ENCODE data around the gene EEF1A1. TPM values are rescaled to one million over a fixed set of nuclear protein-coding genes. Genes with fewer than 3 reads are reported as not detected.

Gene EEF1A1
- total and polyA plus RNA-seq, 9 donors: 15,578 to 19,769 (median 16,968) TPM

DNA sequence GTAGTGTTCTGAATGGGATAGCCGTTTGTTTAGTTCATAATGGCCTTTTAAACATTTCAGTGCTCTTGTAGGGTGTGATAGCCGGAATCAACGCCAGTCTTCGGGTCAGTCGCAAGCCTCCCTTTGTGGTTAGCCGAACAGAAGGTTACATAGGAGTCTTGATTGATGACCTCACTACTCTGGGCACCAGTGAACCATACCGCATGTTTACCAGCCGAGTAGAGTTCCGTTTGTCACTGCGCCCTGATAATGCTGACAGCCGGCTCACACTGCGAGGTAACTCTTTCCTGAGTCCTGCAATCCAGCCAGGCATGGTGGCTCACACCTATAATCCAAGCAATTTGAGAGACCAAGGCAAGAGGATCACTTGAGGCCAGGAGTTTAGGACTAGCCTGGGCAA is 38.9 kb downstream of the EEF1A1 start:
- TF ChIP-seq POLR2A (IDR thresholded peaks at IDR 0.05) (no peak), EP300 (IDR thresholded peaks at IDR 0.05) (no peak)
- TF ChIP-seq, protein P1, sequence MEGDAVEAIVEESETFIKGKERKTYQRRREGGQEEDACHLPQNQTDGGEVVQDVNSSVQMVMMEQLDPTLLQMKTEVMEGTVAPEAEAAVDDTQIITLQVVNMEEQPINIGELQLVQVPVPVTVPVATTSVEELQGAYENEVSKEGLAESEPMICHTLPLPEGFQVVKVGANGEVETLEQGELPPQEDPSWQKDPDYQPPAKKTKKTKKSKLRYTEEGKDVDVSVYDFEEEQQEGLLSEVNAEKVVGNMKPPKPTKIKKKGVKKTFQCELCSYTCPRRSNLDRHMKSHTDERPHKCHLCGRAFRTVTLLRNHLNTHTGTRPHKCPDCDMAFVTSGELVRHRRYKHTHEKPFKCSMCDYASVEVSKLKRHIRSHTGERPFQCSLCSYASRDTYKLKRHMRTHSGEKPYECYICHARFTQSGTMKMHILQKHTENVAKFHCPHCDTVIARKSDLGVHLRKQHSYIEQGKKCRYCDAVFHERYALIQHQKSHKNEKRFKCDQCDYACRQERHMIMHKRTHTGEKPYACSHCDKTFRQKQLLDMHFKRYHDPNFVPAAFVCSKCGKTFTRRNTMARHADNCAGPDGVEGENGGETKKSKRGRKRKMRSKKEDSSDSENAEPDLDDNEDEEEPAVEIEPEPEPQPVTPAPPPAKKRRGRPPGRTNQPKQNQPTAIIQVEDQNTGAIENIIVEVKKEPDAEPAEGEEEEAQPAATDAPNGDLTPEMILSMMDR (IDR thresholded peaks at IDR 0.05): no peak
- WGBS, 3 donors: 86 to 90% (median 88%) methylated on average over 12 of the region's 12 CpGs

DNA sequence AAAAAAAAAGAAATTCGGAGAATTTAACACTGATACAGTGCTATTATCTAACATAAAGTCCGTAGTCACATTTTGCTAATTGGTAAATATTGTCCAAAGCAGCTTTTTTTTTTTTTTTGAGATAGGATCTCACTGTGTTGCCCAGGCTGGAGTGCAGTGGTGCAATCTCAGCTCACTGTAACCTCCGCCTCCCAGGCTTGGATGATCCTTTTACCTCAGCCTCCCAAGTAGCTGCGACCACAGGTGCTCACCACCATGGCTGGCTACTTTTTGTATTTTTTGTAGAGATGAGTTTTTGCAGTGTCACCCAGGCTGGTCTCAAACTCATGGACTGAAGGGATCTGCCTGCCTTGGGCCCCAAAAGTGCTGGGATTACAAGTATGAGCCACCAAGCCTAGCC is 43.4 kb downstream of the EEF1A1 start:
- no peaks in the 10 kb centered on the region for H3K9me3 ChIP-seq
- intact Hi-C loops (cut with DNase I): no loop called here

More for the DNA sequence above, 38.9 kb downstream of the EEF1A1 start:
- Histone ChIP-seq H3K9me3 (no peaks in the 10 kb centered on the region), H3K27me3 (no peaks in the 10 kb centered on the region), H3K4me3 (no peak overlapping the region), H3K27ac (no peak overlapping the region), H3K36me3 (no peaks in the 10 kb centered on the region), H3K4me1 (ENCODE audit: insufficient read depth) (no peaks in the 10 kb centered on the region)
- no peak for DNase-seq
- intact Hi-C loops (cut with DNase I): no loop called here

DNA sequence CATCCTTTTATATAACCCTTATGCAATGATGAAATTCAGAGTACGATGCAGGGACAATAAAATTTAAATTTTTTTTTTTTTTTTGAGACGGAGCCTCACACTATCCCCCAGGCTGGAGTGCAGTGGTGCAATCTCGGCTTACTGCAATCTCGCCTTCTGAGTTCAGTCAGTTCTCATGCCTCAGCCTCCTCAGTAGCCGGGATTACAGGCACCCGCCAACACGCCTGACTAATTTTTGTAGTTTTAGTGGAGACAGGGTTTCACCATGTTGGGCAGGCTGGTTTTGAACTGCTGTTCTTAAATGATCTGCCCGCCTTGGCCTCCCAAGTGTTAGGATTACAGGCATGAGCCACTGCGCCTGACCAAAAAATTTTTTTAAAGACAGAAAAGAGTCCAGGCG is 44.1 kb downstream of the EEF1A1 start:
- Histone ChIP-seq H3K4me1 (ENCODE audit: insufficient read depth) (no peaks in the 10 kb centered on the region), H3K36me3 (no peaks in the 10 kb centered on the region), H3K4me3 (no peak overlapping the region), H3K9me3 (no peaks in the 10 kb centered on the region), H3K27ac (no peak overlapping the region), H3K27me3 (no peaks in the 10 kb centered on the region)
- TF ChIP-seq EP300 (IDR thresholded peaks at IDR 0.05) (no peak), POLR2A (IDR thresholded peaks at IDR 0.05) (no peak)
- TF ChIP-seq, protein P1 (IDR thresholded peaks at IDR 0.05): no peak
- no peak for DNase-seq
- WGBS, 3 donors: 95 to 97% (median 96%) methylated on average over 10 of the region's 10 CpGs
- intact Hi-C loops (cut with DNase I): no loop called here

More for the DNA sequence above, 43.4 kb downstream of the EEF1A1 start:
- Histone ChIP-seq H3K27ac (no peak overlapping the region), H3K27me3 (no peaks in the 10 kb centered on the region), H3K4me3 (no peak overlapping the region), H3K36me3 (no peaks in the 10 kb centered on the region), H3K4me1 (ENCODE audit: insufficient read depth) (no peaks in the 10 kb centered on the region)
- TF ChIP-seq, protein P1 (IDR thresholded peaks at IDR 0.05): no peak
- no peak for TF ChIP-seq POLR2A (IDR thresholded peaks at IDR 0.05)
- no peak for TF ChIP-seq EP300 (IDR thresholded peaks at IDR 0.05)
- no peak for DNase-seq
- 93 to 99% (median 95%) methylated on average over 4 of the region's 4 CpGs for WGBS, 3 donors

DNA sequence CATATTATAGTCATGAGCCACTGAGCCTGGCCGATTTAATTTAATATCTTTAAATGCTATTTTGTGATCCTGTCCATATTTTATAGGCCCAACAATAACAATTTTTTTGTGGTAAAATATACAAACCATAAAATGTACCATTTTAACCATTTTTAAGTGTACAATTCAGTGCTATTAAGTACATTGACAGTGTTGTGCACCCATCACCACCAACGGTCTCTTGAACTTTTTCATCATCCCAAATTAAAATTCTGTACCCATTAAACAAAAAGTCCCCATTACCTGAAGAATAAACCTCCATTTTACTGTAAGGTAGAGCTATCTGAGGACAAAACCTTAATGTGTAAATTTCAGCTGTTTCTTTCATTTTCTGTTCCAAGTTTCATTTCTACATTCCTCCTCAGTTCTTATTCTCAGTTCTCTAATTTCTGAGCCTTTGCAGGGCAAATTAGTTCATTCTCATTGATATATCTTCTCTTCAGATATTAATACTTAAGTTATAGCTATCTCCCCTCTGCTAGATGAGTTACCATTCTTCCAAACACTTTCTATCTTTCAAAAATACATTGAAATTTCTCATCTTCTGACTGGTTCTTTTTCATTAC is 49.0 kb downstream of the EEF1A1 start:
- H3K4me3 ChIP-seq: no peak overlapping the region
- intact Hi-C loops (cut with DNase I): no loop called here
- no peak overlapping the region for H3K27ac ChIP-seq
- no peaks in the 10 kb centered on the region for H3K36me3 ChIP-seq
- TF ChIP-seq POLR2A (IDR thresholded peaks at IDR 0.05) (no peak), EP300 (IDR thresholded peaks at IDR 0.05) (no peak)
- TF ChIP-seq, protein P1 (IDR thresholded peaks at IDR 0.05): no peak
- 79 to 86% (median 80%) methylated on average over 2 of the region's 2 CpGs for WGBS, 3 donors
- DNase-seq: no peak
- H3K9me3 ChIP-seq: no peaks in the 10 kb centered on the region
- H3K4me1 ChIP-seq (ENCODE audit: insufficient read depth): no peaks in the 10 kb centered on the region
- H3K27me3 ChIP-seq: no peaks in the 10 kb centered on the region

Small RNA genes lying within 50 kb of the gene (small RNA-seq; reads per million reads assigned to genes)
- gene AL603910.2 (not detected), gene RN7SL827P (not detected)

Other genes with a start within 250 kb of the EEF1A1 start
- not detected for gene DPPA5, start 166.8 kb downstream of the EEF1A1 start, total RNA-seq
- under 1 TPM in 1 of 2 donors, not detected in 1; 0.68 TPM for gene DPPA5, start 166.8 kb downstream of the EEF1A1 start, polyA plus RNA-seq
- not detected for gene KHDC3L, start 158.4 kb downstream of the EEF1A1 start, total RNA-seq
- gene KHDC3L, start 158.4 kb downstream of the EEF1A1 start, polyA plus RNA-seq: under 1 TPM in 1 of 2 donors, not detected in 1; 0.73 TPM
- gene OOEP, start 151.1 kb downstream of the EEF1A1 start, total RNA-seq: under 1 TPM in 2 of 7 donors, not detected in 5; 0.25 to 0.69 TPM
- gene OOEP, start 151.1 kb downstream of the EEF1A1 start, polyA plus RNA-seq: 1 to 10 TPM in 1 of 2 donors, under 1 TPM in 1; 0.43 to 1.5 TPM
- 1 to 10 TPM in 5 of 7 donors, under 1 TPM in 2; 0.88 to 3.6 (median 1.3) TPM for gene DDX43, start 126.2 kb downstream of the EEF1A1 start, total RNA-seq
- 1 to 10 TPM in 1 of 2 donors, under 1 TPM in 1; 0.83 to 2.4 TPM for gene DDX43, start 126.2 kb downstream of the EEF1A1 start, polyA plus RNA-seq
- gene CGAS, start 68.7 kb downstream of the EEF1A1 start, total RNA-seq: 1 to 10 TPM; 1.2 to 4.4 (median 2.8) TPM
- gene CGAS, start 68.7 kb downstream of the EEF1A1 start, polyA plus RNA-seq: 1 to 10 TPM; 2.3 to 3.5 TPM
- gene MTO1, start 59.3 kb downstream of the EEF1A1 start, total RNA-seq: 10 to 100 TPM; 23.2 to 43.1 (median 32.2) TPM
- gene MTO1, start 59.3 kb downstream of the EEF1A1 start, polyA plus RNA-seq: 10 to 100 TPM; 19.8 to 20.7 TPM
- gene SLC17A5, start 133.0 kb upstream of the EEF1A1 start, total RNA-seq: 10 to 100 TPM in 1 of 7 donors, 1 to 10 TPM in 6; 6.3 to 18.3 (median 7.0) TPM
- gene SLC17A5, start 133.0 kb upstream of the EEF1A1 start, polyA plus RNA-seq: 10 to 100 TPM in 1 of 2 donors, 1 to 10 TPM in 1; 4.3 to 15.5 TPM
- gene CD109, start 175.2 kb upstream of the EEF1A1 start, total RNA-seq: 1 to 10 TPM; 1.5 to 5.3 (median 3.2) TPM
- gene CD109, start 175.2 kb upstream of the EEF1A1 start, polyA plus RNA-seq: 1 to 10 TPM; 1.2 to 5.8 TPM

Measured in ovary (tissue), 9 donors.